GM12878 (cell line): ENCODE measurements around the gene SHH.

ENCODE experiments used
- ATF7 ChIP-seq: fragments of 450-650 bp; IDR thresholded peaks from 2 replicates; pipeline ENCODE4 v1.6.1; 2016; ENCODE audit warnings: low read depth, mild to moderate bottlenecking
- CTCF ChIP-seq, 3 experiments: IDR thresholded peaks in 2 of 3; conservative IDR thresholded peaks in 1 of 3; 2 replicates each; pipeline ENCODE4 v1.5.1; 2011; ENCODE audit warnings: low read depth in 3 of 3, low read length in 3 of 3, mild to moderate bottlenecking in 3 of 3, control low read depth in 2 of 3, moderate library complexity in 2 of 3, inconsistent platforms in 1 of 3, mixed read lengths in 1 of 3; ENCODE audit not compliant: control insufficient read depth in 2 of 3, insufficient read depth in 1 of 3; ENCODE audit errors: extremely low read depth in 1 of 3
- JUND ChIP-seq: IDR thresholded peaks from 2 replicates; pipeline ENCODE4 v1.6.1; 2012; ENCODE audit warnings: low read depth, mild to moderate bottlenecking, low read length, improper control_type of control experiment, moderate library complexity
- MYC ChIP-seq: IDR thresholded peaks from 2 replicates; pipeline ENCODE4 v1.6.1; 2011; ENCODE audit warnings: mild to moderate bottlenecking, low read length, moderate library complexity, inconsistent platforms; ENCODE audit not compliant: insufficient read depth, insufficient replicate concordance, insufficient read length, severe bottlenecking
- NR2C2 ChIP-seq: IDR thresholded peaks from 2 replicates; pipeline ENCODE4 v1.6.1; 2011; ENCODE audit warnings: borderline replicate concordance, low read depth; ENCODE audit not compliant: control insufficient read depth, insufficient read length
- SMC3 ChIP-seq: IDR thresholded peaks from 2 replicates; pipeline ENCODE4 v1.6.1; 2011; ENCODE audit warnings: low read length, improper control_type of control experiment, borderline replicate concordance
- ZNF24 ChIP-seq: fragments of 450-650 bp; IDR thresholded peaks from 2 replicates; pipeline ENCODE4 v1.6.1; 2017; ENCODE audit warnings: antibody characterized with exemption, mild to moderate bottlenecking
- TF ChIP-seq, protein P1 (sequence below): fragments of 450-650 bp; conservative IDR thresholded peaks from 2 replicates; pipeline ENCODE4 v1.6.1; 2017; ENCODE audit warnings: mild to moderate bottlenecking, moderate library complexity

GRCh38 chr7:155811560-155811894 lies 736 bp downstream of the SHH start:
- no peak for TF ChIP-seq MYC
- TF ChIP-seq ZNF24, result no peak
- TF ChIP-seq SMC3, result no peak
- TF ChIP-seq CTCF (IDR thresholded peaks at IDR 0.05 in 2 of 3, conservative IDR thresholded peaks at IDR 0.05 in 1 of 3; ENCODE audit: control insufficient read depth in 2 of 3, extremely low read depth in 1 of 3, insufficient read depth in 1 of 3, low read depth in 3 of 3, low read length in 3 of 3), result no peak
- TF ChIP-seq JUND, result no peak
- TF ChIP-seq, protein P1, sequence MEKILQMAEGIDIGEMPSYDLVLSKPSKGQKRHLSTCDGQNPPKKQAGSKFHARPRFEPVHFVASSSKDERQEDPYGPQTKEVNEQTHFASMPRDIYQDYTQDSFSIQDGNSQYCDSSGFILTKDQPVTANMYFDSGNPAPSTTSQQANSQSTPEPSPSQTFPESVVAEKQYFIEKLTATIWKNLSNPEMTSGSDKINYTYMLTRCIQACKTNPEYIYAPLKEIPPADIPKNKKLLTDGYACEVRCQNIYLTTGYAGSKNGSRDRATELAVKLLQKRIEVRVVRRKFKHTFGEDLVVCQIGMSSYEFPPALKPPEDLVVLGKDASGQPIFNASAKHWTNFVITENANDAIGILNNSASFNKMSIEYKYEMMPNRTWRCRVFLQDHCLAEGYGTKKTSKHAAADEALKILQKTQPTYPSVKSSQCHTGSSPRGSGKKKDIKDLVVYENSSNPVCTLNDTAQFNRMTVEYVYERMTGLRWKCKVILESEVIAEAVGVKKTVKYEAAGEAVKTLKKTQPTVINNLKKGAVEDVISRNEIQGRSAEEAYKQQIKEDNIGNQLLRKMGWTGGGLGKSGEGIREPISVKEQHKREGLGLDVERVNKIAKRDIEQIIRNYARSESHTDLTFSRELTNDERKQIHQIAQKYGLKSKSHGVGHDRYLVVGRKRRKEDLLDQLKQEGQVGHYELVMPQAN, result no peak
- TF ChIP-seq NR2C2, result no peak
- no peak for TF ChIP-seq ATF7
